Activated CD4-positive, alpha-beta T cell treated with anti-CD3 and anti-CD28 coated beads, Interleukin-2, amount 50 U/mL, for 16 hours (primary cell): ENCODE results near the gene PGM2L1.
"Not testable (repeated sequence)": the region's sequence is repeated elsewhere in the genome, so short reads cannot be mapped to it uniquely, and the experiment has no call there.

Experiments used
- DNase-seq: peaks from one replicate; pipeline ENCODE4 v3.0.0-alpha.2; 2020

PGM2L1 gene

GRCh38 chr11:74331000-74331399 lies 67.2 kb downstream of the PGM2L1 start:
- not testable (repeated sequence) for DNase-seq

DNA sequence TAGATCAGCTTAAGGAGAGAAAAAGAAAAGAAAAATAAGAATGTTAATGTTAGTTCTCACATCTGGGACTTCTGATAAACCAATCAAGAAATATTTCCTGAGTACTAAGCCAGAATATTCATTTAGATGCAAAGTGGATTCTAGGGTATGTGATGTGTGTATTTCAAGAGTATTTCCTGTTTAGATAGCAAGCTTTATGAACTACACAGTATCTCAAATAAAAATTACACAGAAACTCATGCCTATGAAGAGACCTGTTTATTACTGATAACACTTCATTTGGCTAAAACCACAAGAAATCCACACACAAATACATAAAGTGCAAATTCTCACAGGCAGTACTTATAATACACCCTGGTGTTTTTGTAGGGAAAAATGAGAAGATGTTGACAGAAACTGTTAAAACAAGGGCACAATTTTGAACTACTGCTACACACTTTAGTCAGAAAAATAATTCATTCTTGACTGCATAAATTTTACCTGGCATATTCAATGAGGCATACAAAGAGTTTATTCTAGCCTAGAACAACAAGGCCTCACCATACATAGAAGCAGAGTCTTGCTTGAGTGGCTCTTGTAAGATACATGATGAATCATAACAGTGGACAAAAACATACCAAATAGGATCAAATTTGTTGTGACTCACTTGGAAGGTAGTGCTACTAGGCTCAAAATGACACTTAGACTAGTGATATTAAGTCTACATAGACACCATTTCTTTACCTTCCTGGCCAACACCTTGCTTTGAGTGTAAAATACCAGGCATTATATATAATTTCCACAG lies 68.0 kb downstream of the PGM2L1 start:
- no peak for DNase-seq

DNA sequence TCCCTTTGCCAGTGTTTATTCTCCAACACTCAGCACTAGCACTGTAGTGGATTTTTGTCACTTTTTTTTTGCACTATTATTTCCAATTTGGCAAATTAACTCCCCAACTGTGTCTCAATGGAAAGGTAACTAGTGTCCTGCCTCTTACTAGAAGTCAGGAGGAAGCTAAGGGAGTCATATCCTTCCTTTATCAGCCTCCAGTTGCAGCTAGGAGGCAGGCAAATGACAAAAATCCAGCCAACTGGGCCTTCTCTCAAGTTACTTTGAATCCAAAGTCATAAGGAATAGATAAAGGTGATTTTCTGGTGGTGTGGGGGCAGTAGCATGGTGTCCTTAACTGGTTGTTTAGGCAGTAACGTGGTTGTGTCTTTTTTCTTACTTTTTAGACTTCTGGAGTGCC lies 71.2 kb downstream of the PGM2L1 start:
- no peak for DNase-seq

GRCh38 chr11:74326665-74327064 lies 71.6 kb downstream of the PGM2L1 start:
- no peak for DNase-seq

DNA sequence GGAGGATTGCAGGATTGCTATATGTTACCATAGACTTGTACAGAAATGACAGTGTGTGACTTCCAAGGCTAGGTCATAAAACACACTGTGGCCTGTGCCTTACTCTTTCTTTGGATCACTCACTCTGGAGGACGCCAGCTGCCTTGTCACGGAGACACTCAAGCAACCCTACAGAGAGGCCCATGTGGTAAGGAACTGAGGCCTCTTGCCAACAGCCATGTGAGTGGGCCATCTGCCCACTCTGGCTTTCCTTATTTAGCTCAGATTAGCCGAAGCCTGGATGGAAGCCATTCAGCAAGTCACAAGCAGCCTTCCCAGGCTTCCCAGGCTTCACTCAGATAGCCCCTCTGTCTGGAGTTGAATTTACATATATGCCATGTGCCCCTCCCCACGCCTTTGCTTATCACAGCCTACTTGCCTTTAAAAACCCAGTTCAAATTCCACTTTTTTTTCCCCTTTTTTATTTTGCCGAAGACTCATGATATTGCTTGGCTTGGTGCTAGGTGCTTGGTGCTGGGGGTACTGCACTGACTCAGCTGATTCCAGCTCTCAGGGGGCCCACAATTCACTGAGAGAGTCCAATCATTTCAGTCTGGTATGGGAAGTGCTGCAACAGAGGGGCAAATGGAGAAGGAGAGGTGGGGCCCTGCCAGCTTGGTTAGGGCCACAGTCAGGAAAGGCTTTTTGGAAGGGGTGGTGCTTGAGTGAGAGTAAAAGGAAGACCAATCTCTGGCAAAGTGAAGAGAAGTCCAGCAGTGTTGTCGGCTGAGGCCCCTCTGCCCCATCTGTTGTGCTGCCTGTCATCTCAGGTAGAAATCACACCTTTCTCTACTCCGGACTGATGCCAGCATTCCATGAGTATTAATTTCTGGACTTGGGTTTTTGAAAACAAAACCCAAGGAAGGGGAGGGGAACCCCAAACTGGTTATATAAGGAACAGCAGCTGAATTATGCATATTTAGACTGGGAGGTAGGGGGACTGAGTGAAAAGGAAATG lies 72.3 kb downstream of the PGM2L1 start:
- no peak for DNase-seq

- no peak for DNase-seq
These were observed 75.6 kb downstream of the PGM2L1 start for GRCh38 chr11:74322667-74323066.

DNA sequence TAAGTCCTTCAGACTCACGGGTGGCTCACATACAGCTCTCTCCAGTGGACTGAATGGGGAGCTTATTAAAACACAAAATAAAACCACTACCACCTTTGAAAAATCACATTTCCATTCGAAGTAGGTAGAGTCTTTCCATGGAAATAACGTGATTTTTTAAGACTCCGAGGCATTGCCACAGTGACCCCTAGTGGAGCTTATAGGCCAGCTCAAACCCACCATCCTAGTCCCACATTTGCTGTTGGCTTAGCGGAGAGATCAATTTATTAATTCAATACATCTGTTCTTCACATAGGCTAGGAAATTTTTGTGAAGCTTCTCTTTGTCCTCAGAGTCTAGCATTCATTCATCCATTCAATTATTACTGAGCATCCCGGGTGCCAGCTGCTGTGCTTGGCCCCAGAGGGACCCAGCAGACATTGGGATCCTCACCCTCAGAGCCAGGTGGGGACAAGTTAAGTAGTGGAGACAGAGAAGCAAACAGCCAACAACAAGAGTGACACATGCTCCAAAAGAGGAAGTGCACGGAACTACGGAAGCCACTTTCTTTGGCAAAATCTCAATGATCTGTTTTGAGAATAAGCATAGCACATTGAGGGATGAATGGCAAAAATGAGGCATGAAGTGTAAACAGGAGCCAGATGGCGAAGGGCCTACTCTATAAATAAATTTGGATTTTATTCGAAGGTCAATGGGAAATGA lies 76.6 kb downstream of the PGM2L1 start:
- DNase-seq: peak; percentile 15

DNA sequence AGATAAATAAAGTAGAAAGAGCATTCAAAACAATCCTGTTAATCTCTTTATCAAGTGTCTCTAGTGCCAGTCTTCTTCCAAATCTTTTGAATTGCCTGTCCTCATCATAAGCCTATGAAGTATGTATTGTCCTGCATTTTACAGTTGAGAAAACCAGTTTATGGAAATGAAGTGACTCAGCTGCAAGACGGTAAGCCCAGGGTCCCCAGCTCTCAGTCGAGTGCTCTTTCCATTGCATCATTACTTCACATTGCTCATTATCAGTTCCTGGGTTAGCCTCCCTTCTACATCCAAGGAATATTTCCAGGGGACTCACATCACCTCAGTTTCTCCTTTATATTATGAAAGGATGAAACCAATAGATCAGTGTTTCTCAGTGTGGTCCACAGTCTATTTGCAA lies 77.7 kb downstream of the PGM2L1 start:
- DNase-seq: no peak

DNA sequence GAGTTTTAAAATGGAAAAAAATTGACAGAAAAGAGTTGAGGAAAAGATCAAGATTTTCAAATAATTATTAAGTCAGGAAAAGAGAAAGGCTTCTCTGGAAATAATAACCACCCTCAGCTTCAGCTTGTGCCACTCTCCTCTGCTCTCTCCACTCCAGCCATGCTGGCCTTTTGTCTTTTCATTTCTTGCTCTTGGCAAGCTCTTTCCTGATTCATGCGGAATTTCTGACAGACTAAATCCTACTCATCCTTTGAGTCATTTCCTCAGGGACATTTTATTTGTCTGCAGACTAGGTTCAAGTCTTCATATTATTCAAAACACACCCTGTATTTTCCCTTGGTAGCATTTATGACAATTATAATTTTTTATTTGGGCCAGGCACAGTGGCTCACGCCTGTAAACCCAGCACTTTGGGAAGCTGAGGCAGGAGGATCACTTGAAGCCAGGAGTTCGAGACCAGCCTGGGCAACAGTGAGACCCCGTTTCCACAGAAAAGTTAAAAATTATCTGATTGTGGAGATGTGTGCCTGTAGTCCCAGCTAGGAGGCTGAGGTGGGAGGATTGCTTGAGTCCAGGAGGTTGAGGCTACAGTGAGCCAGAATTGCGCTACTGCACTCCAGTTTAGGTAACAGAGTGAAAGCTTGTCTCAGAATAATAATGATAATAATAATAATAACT lies 79.0 kb downstream of the PGM2L1 start:
- no peak for DNase-seq

DNA sequence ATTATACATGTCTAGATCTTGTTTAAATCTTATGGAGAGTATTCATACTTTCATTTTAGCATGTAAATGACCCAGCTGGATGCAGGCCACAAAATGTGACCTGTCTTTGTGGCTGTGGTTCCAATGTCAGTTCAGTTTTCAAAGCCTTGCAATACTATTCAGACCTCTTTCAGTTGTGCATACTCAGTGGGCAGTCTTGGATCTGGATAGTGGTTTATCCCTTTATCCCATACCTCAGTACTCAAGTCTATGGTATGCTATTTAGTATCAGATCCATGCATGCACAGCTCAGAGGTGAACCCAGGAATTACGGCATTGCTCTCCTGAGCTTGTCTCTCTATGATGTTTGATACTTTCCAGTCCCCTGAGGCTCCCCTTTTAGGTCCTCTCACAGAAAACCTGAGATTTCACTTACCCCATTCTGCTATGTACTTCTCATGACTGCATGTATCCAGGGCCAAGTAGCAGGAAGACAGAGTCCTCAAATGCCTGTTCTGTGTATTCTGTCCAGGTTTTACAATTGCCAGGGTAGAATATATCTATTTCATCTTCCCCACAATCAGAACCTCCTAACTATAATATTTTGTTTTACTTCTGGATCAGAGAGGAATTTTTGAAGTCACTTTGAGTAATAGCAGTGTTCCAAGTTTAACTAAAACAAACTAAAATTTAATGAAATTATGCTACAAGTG lies 79.8 kb downstream of the PGM2L1 start:
- DNase-seq: no peak

DNA sequence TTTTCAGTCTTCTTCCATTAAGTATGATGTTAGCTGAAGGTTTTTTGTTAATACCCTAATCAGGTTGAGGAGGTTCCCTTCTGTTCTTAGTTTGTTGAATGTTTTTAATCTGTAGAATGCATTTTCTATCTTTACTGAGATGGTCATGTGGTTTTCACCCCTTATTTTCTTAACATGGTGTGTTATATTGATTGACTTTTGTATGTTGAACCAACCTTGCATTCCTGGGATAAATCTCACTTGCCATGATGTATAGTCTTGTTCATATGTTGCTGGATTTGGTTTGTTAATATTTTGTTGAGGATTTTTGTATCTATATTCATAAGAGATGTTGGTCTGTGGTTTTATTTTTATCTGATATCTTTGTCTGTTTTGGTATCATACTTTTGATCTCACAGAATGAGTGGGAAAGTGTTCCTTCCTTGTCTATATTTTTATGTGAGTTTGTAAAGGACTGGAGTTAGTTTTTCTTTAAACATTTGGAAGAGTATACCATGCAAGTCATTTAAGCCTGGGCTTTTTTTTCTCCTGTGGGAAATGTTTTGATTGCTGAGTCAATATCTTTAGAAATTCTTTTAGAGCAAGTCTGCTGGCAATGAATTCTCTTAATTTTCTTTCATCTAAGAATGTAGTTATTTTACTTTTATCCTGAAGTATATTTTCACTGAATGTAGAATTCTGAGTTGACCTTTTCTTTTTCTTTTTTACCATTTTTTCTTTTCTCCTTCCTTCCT lies 81.3 kb downstream of the PGM2L1 start:
- DNase-seq: no peak

- DNase-seq: no peak
These were observed 85.9 kb downstream of the PGM2L1 start for GRCh38 chr11:74312326-74312725.

DNA sequence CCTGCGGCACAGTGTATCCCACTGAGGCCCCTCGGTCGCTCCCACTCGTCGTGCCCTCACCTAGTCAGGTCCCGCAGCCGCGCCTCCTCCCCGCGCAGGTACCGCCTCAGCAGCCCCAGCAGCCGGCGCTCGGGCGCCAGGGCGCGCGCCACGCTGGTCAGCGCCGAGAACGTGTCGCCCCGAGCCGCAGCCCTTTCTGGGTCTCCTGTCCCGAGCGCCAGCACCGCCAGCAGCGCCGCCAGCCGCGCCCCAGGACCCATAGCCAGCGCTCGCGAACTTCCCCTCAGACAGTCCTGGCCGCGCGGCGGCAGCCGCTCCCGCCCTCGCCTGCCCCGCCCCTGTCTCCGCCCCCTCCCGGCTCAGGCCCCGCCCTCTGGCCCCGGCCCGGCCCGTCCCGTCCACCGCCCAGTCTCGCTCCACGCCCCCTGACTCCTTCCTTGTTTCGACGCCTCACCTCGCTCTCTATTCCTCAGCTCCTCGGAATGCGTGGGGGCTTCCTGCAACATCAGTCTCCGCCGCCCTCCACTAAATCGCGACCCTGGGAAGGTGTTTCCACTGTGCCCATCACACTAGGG lies 86.8 kb downstream of the PGM2L1 start, which contains the start of gene P4HA3:
P4HA3 (minus strand) TSS at position 289 of the 575 bp plus-strand sequence; CDS start at position 260, 29 bp downstream.
- peak; percentile 54 for DNase-seq

DNA sequence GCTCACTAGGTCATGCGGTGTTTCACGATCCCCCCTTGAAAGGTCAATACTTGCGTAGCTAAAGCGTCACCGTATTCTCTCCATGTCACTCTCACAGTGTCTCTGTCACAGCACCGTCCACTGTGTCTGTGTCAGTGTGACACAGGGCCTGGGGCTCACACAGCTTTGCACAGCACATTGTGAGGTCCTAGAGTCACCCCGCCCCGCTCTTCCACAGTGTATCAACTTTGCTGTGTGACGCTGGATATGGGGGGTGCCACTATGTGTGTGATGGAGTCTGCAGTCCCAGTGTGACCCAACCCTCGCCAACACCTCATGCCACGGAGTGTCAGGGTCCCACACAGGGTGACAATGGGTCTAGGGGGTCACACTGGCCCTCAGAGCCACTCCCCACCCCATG lies 87.4 kb downstream of the PGM2L1 start:
- DNase-seq: no peak

DNA sequence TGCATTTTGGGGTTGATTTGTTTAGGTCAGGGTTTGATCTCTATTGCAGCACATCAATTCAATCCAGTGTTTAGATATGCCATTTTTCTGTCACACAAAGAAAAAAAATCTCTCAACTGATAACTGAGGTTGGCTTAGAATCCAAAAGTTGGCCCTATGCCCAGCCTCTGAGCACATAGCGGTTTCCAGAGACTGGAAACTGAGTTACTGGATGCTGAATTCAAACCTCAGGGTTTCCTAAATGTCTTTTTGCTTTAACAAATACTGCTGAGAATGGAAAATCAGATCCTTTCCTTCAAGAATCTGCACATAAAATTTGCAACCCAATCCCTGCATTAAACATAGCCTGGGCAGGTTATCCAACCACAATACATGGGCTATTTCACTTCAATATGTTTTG lies 90.8 kb downstream of the PGM2L1 start:
- DNase-seq: no peak

DNA sequence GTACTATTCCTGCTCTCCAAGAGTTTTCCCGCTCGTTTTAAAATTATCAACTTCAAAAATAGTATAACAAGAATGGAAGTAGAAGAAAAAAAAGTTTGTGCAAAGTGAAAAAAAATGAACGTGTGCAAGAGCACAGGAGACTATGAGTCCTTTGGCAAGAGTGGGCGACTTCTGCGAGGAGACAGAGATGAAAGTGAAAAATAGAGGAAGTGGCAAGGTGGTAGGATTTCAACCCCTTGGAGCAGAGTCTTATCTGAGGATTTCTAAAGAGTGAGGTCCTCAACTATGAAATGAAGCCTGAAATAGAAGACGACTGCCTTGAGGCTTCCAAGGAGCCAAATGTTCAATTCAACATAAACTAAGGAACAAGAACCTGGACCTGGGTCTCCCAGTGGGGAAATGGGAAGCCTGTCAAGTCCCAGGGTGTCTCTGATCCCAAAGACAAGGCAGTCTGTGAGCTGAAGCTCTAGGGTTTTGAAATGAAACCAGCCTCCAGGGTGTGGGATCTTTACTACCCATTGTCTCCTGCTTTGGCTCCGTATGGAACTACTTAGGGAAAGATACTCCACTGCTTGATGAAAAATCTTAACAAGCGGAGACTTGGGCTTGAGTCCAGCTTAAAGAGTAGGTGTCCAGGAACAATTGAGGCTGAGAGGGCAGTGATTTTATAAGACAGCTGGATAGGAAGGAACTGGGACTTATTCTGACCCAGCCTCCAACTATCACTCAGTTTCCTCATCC lies 91.6 kb downstream of the PGM2L1 start:
- DNase-seq: no peak

- DNase-seq: no peak
These were observed 99.2 kb downstream of the PGM2L1 start for GRCh38 chr11:74299015-74299414.

DNA sequence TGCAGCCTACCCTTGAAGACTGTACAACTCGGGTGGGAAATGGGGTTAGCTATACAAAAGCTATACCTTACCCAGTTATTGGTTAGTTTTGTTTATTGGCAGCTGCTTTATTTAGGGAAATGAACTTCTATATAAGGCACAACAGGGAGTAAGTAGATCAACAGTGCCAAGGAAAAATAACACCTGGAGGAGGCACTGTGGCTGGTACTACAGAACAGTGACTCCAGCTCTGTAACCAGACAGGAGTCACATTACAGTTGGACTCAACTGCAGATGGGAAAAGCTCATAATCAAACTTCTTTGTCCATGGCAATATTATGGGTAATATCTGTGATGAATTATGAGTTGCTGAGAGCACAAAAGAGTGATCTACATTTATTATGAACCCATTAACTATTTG lies 100.7 kb downstream of the PGM2L1 start:
- DNase-seq: no peak

- DNase-seq: no peak
These were observed 109.3 kb downstream of the PGM2L1 start for GRCh38 chr11:74288911-74289310.

DNA sequence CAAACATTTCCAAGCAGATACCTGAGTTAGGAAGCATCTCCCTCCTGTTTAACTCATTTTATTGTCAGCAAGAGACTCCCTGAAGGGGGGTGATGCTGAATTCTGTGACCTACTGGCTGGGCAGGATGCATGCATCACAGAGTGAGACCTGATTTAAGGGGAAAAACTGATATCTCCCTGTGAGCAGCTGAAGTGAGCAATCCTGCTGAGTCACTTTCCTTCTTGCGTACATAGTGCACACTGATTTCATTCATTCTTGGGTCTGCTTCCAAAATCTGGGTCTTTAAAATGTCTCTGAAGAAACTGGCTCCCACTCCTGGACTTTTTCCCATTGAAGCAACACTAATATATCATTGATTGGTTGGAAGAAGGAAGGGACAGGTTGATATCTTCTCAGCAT lies 110.1 kb downstream of the PGM2L1 start:
- peak; percentile 28 for DNase-seq
